NCI-H2196 (cell line): ENCODE results near the gene NUBPL.
"Not testable (repeated sequence)": the region's sequence is repeated elsewhere in the genome, so short reads cannot be mapped to it uniquely, and the experiment has no call there.

Source experiments
- DNase-seq: peaks from one replicate; lab custom pipeline; 2025; ENCODE audit not compliant: unreplicated experiment; lab: John Stamatoyannopoulos, UW

NUBPL gene

DNA sequence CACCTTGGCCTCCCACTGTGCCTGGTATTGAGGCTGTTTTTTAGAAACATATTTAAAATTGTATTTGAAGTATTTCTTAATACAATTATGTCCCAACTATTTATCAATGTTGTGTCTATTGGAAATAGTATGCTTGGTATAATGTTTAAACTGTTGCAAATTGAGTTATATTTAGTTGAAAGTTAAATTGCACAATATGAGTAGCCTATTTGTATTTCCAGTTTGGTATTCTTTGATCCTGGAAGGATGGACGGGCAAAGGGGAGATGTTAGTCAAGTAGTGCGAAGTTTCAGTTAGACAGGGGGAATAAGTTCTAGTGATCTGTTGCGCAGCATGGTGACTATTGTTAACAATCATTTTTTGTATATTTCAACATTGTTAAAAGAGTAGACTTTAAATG, 111.5 kb downstream of the NUBPL start:
- DNase-seq, result no peak

DNA sequence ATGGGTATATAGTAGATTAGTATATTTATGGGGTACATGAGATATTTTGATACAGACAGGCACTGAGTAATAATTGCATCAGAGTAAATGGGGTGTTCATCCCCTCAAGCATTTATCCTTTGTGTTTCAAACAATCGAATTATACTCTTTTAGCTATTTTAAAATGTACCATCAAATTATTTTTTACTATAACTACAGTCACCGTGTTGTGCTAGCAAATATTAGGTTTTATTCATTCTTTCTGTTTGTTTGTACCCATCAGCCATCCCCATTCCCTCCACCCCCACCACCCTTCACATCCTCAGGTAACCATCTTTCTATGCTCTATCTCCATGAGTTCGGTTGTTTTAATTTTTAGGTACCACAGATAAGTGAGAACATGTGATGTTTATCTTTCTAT, 115.8 kb downstream of the NUBPL start:
- DNase-seq, result no peak

DNA sequence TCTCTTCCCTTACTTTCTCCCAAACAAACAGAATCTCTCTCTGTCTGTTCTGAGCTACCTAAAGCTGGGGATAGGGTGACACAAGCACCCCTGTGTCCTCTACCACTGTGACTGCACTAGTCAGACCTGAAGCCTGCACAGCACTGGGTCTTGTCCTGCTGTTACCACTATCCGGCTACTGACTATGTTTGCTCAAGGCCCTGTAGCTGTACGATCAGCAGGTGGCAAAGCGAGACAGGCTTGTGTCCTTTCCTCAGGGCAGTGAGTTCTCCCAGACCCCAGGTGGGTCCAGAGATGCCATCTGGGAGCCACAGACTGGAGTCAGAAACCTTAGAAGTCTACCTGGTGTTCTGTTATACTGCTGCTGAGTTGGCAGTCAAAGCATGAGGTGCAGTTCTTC, 116.4 kb downstream of the NUBPL start:
- DNase-seq, result no peak

DNA sequence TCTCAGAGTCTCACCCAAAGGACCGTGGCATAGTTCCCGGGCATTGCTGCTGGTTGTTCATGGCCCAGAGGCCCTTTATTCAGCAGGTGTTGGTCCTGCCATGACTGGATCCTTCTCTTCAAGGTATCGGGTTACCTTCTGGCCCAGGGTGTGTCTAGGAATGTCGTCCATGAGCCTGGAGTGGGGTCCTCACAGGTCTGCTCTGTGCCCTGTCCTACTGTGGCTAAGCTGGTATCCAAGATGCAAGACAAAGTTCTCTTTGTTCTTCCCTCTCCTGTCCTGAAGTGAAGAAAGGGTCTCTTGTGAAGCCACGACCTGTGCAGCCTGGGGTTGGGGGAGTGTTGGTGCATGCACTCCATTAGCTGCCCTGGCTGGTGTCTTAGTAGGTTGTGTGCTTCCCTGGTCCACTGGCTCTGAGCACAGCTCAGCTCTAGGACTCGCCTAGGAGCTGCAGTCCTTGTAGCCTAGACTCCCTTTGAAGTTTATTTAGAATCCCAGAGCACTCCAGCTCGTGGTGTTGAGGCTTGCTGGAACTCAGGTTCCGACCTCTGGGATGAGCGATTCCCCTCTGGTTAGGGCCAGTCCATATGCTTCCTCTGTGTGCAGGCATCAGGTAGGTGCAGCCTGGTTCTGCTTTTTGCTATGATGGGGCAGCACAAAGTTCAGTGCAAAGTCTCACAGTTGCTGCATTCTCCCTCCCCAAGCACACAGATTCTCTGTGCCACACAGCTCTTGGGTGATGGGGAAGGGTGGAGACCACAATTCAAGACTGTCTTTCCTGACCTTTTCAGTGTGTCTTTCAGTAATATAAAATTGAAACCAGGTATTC, 117.4 kb downstream of the NUBPL start:
- no peak for DNase-seq

DNA sequence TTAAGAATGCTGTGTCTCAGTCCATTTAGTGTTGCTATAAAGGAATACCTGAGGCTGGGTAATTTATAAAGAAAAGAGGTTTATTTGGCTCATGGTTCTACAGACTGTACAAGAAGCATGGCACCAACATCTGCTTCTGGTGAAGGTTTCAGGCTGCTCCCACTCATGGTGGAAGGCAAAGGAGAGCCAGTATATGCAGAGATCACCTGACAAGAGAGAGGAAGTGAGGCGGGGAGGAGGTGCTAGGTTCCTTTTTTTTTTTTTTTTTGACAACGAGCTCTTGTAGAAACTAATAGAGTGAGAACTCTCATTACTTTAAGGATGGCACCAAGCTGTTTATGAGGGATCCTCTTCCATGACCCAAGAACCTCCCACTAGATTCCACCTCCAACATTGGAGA, 121.6 kb downstream of the NUBPL start:
- no peak for DNase-seq

DNA sequence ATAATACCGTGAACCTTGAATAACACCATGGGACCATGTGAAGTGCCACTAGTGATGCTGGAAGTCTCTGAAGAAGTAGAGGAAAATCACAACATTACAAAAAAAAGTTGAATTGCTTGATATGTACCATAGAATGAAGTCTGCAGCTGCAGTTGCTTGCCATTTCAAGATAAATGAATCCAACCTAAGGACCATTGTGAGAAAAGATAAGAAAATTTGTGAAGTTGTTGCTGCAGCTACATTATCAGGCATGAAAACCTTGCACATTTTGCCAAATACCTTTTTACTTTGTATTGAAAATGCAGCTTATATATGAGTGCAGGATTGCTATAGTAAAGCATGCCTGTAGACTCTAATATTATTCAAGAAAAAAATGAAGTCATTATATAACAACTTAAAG, 126.5 kb downstream of the NUBPL start:
- DNase-seq, result no peak

DNA sequence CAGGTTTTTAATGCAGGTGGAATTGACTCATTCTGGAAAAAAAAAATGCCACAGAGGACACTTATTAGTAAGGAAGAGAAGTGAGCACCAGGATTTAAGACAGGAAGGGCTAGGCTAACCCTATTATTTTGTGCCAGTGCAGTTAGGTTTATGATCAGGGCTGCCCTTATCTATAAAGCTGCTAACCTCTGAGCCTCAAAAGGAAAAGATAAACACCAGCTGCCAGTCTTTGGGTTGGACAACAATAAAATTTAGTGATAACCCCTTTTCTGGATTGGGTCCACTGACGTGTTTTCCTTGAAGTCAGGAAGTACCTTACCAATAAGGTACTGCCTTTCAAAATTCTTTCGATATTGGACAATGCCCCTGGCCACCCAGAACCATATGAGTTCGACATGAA, 128.9 kb downstream of the NUBPL start:
- no peak for DNase-seq

DNA sequence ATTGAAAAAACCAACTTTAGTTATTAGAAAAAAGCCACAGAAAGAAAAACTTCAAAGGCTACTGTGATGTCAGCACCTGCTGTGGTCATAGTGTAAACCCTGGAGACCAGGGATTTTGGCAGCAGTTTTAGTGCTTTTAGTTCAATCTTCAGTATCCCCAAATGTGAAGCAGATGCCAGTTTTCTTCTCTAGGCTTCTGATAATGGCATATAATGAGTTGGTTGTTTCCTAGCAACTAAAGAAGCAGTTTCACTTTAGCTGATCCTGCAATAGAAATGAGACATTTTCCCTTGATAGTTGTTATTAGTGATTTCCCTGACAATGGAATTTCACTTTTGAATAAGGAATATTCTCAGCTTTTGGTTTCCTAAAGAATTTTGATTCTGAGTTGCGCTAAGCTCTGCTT, 131.2 kb downstream of the NUBPL start:
- peak; percentile 29 for DNase-seq

DNA sequence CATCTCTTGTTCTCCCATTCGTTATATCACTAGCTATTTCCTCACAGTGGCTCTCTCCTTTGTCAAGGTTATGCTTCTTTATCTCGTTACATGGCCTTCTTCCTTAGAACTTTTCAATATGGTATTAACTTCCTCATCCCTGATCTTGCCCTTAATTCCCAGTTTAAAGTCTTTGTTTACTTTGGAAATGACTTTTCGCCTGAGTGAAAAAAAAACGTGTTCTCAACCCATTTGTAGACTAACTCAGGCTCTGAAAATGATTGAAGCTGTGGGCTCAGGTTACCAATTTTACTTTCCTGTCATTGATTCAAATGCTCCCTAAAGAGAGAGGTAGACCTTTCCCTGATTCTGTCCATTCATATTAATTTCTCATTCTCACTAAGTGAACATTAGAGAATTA, 135.2 kb downstream of the NUBPL start:
- no peak for DNase-seq

DNA sequence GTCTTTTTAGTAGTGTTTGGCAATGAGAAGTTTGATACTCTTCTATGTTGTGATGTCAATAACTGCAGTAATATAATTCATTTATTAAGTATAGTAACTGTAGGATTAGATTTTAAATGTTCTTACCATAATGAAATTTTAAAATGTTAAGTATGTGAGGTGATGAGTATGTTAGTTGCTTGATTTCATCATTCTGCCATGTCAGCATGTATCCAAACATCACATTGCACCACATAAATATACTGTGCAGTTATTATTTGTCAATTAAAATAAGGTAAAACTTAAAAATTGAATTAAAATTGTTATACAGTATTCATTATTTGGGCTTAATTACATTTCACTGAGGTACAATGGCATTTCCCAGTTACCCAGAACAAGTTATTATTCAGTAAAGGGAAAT, 138.6 kb downstream of the NUBPL start:
- no peak for DNase-seq

DNA sequence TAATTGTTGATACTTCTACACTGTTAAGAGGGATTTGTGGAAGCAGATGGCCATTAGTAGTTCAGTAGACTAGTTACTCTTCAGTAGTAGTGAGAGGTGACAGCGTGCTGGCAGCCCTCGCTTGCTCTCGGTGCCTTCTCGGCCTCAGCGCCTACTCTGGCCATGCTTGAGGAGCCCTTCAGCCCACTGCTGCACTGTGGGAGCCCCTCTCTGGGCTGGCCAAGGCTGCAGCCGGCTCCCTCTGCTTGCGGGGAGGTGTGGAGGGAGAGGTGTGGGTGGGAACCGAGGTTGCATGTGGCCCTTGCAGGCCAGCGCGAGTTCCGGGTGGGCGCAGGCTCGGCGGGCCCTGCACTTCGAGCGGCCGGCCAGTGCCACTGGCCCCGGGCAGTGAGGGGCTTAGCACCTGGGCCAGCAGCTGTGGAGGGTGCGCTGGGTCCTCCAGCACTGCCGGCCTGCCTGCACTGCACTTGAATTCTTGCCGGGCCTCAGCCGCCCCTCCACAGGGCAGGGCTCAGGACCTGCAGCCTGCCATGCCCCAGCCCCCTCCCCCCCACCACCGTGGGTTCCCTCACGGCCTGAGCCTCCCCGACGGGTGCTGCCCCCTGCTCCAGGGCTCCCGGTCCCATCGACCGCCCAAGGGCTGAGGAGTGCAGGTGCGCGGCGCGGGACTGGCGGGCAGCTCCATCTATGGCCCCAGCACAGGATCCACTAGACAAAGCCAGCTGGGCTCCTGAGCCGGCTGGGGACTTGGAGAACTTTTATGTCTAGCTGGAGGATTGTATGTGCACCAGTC, 139.3 kb downstream of the NUBPL start:
- no peak for DNase-seq

DNA sequence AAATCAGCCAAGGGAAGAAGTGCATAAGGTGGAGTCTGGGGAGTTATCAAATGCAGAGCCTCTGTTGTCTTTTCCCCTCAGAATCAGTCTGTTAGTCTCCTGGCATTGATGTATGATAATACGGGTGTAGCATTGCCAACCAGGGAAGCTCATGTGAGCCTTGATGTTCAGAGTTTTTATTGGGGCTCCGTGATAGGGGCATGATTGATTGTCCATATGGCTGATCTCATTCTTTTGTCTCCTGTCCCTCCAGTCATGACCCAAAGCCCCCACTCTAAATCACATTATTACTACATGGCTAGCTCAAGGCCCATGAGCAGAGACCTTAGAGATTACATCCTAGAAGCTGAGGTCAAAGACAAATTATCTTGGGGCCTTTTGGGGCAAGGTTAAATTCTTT, 140.9 kb downstream of the NUBPL start:
- DNase-seq, result no peak

DNA sequence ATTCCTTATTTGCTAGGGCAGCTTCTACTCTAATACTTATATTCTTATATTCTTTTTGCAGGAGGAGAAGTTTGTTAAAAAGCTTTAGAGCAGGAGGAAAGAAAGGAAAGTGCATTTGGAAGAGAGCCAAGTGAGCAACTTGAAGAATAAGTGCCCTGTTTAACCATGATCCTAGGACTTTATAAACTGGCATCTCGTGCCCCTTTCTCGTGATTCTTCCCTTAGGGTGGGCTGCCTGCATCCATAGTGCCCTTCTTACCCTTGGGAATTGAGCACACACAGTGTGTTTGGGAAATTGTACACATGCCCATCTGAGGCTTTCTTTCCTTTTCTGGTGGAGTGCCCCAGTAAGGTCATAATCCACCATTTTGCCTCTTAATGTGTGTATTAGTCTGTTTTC, 141.9 kb downstream of the NUBPL start:
- DNase-seq, result no peak

DNA sequence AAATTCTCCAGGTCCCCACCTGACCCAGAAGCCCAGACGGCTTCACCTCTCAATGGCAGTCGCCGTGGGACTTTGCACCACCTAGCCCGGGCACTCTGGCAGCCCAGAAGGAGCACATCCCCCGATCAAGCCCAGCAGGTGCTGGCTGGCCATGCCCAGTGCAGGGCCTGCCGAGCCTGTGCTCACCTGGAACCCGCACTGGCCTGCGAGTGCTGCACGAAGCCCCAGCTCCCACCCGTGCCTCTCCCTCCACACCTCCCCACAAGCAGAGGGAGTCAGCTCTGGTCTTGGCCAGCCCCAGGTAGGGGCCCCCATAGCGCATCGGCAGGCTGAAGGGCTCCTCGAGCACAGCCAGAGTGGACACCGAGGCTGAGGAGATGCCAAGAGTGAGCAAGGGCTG, 144.5 kb downstream of the NUBPL start:
- no peak for DNase-seq

DNA sequence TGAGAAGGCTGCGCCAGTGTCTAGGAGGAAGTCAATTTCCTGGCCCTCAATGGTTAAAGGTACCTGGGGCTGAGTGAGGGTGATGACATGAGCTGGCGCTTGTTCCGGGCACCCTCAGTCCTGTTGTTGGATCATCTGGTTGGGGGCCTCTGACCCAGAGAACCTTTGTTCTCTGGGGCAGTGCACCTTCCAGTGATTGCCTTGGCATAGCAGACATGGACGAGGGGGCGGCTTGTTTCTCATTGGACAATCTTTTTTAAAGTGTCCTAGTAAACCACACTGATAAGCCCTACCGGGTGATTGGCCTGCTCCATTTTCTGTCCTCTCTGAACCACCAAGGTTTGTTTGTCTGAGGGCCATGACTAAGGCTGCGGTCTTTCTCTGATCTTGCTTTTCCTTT, 147.5 kb downstream of the NUBPL start:
- not testable (repeated sequence) for DNase-seq

DNA sequence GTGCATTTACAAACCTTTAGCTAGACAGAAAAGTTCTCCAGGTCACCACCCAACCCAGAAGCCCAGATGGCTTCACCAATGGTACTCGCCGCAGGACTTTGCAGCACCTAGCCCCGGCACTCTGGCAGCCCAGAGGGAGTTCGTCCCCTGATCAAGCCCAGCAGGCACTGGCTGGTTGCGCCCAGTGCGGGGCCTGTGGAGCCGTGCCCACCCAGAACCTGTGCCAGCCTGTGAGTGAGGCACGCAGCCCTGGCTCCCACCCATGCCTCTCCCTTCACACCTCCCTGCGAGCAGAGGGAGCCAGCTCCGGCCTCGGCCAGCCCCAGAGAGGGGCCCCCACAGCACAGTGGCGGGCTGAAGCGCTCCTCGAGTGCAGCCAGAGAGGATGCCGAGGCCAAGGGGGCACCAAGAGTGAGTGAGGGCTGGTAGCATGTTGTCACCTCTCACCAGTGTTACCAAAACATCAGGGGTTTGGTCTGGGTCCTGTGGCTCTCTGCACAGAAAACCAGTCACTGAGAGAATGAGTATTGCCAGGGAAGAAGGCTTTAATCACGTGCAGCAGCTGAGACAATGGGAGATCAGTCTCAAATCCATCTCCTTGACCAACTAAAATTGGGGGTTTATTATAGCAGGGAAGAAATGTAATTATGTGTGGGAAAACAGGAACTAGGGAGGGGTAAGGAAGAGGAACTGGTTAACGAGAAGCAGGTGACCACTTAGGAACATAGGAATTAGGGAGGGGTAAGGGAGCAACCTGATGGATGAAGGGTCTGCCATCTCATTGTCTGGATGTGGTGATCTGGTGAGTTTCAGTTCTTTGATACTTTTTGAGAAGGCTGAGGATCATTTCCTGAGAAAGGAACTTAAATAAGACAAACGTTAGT, 151.3 kb downstream of the NUBPL start:
- DNase-seq, result no peak

DNA sequence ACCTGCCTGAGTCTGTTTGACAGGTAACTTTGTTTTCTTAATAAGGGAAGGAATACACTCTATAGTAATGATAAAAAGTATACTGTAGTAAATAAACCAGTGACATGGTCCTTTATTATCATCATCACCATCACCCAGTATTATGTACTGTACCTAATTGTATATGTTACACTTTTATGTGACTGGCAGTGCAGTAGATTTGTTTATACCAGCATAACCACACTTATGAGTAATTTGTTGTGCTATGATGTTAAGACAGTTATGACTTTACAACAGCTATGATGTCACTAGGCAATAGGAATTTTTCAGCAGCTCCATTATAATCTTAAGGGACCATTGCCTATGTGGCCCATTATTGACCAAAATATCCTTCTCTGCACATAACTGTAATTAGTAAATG, 155.0 kb downstream of the NUBPL start:
- DNase-seq, result no peak

DNA sequence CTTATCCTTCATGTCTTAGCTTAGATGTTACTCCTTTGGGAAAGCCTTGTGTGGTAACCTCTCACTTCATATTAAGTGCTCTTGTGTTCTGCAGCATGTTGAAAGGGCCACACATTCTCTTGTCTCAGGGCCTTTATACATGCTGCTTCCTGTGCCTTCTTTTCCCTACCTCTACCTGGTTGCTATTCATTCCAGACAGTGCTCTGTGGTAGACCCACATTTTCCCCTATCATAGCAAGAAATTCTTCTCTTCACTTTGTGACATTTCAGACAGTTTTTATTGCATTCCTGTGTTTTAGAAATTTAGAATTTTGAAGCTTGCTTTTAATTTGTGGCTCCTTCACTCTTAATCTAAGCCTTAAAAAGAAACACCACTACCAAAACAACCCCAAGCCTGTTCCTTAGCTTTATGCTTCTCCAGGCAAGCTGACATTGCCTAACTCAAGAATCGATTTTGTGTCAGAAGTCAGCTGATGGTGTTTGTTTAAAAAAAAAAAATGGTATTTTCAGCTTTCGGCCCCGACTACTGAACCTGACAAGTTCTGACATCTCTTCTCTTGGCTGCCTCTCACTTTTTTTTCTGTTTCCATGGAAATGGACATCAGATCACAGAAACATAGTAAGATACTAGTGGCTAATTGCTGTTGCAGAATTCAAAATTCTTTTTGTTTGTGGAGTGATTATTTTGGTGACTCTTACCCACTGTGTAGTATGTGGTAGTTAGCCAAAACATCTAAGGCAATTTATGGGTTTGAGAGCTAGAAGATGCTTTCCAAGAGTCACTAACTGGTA, 156.3 kb downstream of the NUBPL start:
- no peak for DNase-seq

DNA sequence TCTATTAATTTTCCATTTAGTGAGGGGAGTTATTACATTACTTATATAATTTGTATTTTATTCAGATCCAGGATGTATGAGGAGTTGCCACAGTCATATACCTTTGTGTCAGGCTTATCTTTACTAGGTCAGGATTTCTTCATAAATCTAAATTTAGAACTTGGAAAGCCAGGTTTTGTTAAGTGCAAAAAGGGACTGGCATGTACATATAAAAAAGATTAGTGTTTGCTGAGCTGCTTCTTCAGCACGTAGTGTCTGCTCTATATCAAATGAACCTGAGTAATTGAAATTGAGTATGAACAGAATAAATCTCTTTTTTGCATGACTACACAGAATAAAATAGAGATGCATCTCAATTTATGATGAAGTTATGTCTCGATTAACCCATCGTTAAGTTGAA, 157.4 kb downstream of the NUBPL start:
- no peak for DNase-seq

DNA sequence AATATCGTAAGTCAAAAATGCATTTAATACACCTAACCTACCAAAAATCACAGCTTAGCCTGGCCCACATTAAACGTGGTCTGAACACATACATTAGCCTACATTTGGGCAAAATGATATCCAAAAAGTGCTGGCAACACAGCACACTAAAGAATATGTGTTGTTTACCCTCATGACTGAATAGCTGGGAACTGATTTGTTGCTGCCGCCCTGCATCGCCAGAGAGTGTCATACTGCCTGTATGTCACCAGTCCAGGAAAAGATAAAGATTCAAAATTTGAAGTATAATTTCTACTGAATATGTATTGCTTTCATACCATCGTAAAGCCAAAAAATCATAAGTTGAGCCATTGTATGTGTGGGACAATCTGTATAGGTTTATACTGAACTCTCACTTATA, 157.8 kb downstream of the NUBPL start:
- no peak for DNase-seq

DNA sequence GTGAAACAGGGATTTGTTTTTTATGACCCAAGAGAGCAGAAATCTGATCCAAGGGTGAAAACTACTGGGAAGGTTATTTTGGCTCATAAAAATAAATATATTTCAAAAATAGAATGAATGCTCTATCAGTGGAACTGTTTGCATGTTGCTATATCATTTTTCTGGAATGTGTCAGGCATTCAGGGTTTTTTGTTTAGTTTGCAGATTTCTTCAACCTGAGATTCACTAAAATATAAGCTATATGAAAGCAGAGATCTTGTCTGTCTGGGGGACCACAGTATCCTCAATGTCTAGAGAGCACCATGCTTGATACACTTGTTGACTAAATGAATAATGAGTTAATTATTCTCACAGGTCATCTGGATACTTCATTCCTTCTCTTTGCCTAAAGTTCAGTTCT, 165.1 kb downstream of the NUBPL start:
- no peak for DNase-seq
